H1 (cell line): ENCODE measurements around the gene SCN11A. TPM values are rescaled to one million over a fixed set of nuclear protein-coding genes. Genes with fewer than 3 reads are reported as not detected.

Source experiments
- CTCF ChIA-PET: fragments of 300-600 bp; sonication (Branson Sonifier 250); formaldehyde crosslinking; loops from one replicate; lab custom pipeline; 2021; ENCODE audit not compliant: partially characterized antibody; lab: Charles Lee
- POLR2A ChIA-PET: fragments of 300-600 bp; sonication (Branson Sonifier 250); formaldehyde crosslinking; loops from one replicate; lab custom pipeline; 2021; ENCODE audit warnings: inconsistent platforms; ENCODE audit not compliant: partially characterized antibody; lab: Charles Lee
- DNase-seq, 2 experiments: peaks; one replicate each; pipeline versions ENCODE4 v3.0.0 to v3.0.0-alpha.2; 2010 to 2022; ENCODE audit warnings: low spot score in 2 of 2, low read depth in 1 of 2, mixed read lengths in 1 of 2
- FAIRE-seq: peaks from 2 replicates; lab custom pipeline; 2011; peaks lifted over from hg19 to GRCh38; lab: Jason Lieb, UNC
- H2AFZ ChIP-seq: 2 replicates; pipeline ENCODE4 v1.8.1; 2012; ENCODE audit warnings: low read length, inconsistent platforms
- H2AK5ac ChIP-seq: 2 replicates; pipeline ENCODE4 v1.6.1; 2013; ENCODE audit warnings: low read depth, low read length
- H2BK120ac ChIP-seq: replicated peaks from 2 replicates; pipeline ENCODE3; 2013; ENCODE audit warnings: low read depth, low read length, inconsistent platforms
- H2BK12ac ChIP-seq: 2 replicates; pipeline ENCODE4 v1.6.1; 2013; ENCODE audit warnings: low read depth, low read length
- H2BK15ac ChIP-seq: 2 replicates; pipeline ENCODE4 v1.6.1; 2013; ENCODE audit warnings: low read length
- H2BK20ac ChIP-seq: 2 replicates; pipeline ENCODE4 v1.6.1; 2013; ENCODE audit warnings: low read length
- H2BK5ac ChIP-seq: 2 replicates; pipeline ENCODE4 v1.6.1; 2013; ENCODE audit warnings: low read depth, low read length
- H3K14ac ChIP-seq: 2 replicates; pipeline ENCODE4 v1.6.1; 2013; ENCODE audit warnings: inconsistent platforms; ENCODE audit not compliant: insufficient read length
- H3K18ac ChIP-seq: 2 replicates; pipeline ENCODE4 v1.6.1; 2013; ENCODE audit warnings: low read length; ENCODE audit errors: extremely low read depth
- H3K23ac ChIP-seq: 2 replicates; pipeline ENCODE4 v1.6.1; 2013; ENCODE audit warnings: inconsistent platforms; ENCODE audit not compliant: insufficient read length
- H3K23me2 ChIP-seq: 2 replicates; pipeline ENCODE4 v1.6.1; 2013; ENCODE audit warnings: low read depth, low read length
- H3K27ac ChIP-seq: 2 replicates; pipeline ENCODE4 v1.6.1; 2011; ENCODE audit warnings: low read depth, low read length, inconsistent platforms
- H3K27me3 ChIP-seq, 4 experiments: replicated peaks in 1 of 4; 1 replicate in 1 of 4; 2 replicates in 3 of 4; pipeline versions ENCODE4 v1.6.1 to v1.8.1; 2011 to 2013; ENCODE audit warnings: low read length in 3 of 4, mild to moderate bottlenecking in 3 of 4, inconsistent platforms in 2 of 4, mixed read lengths in 2 of 4, moderate library complexity in 1 of 4; ENCODE audit not compliant: control insufficient read depth in 3 of 4, insufficient read depth in 3 of 4; ENCODE audit errors: extremely low read depth in 1 of 4
- H3K36me3 ChIP-seq, 4 experiments: 2 replicates each; pipeline versions ENCODE4 v1.6.1 to v1.8.1; 2011 to 2013; ENCODE audit warnings: mild to moderate bottlenecking in 4 of 4, low read length in 3 of 4, moderate library complexity in 2 of 4, control low read depth in 1 of 4, inconsistent platforms in 1 of 4; ENCODE audit not compliant: insufficient read depth in 4 of 4, control insufficient read depth in 2 of 4
- H3K4ac ChIP-seq: replicated peaks from 2 replicates; pipeline ENCODE3; 2013; ENCODE audit warnings: low read length, low read depth, mixed read lengths, inconsistent platforms; ENCODE audit not compliant: insufficient read length
- H3K4me1 ChIP-seq, 4 experiments: replicated peaks in 1 of 4; 1 replicate in 1 of 4; 2 replicates in 3 of 4; pipeline versions ENCODE4 v1.6.1 to v1.8.1; 2011 to 2013; ENCODE audit warnings: low read length in 3 of 4, inconsistent platforms in 2 of 4, mixed read lengths in 1 of 4; ENCODE audit not compliant: insufficient read depth in 4 of 4, control insufficient read depth in 3 of 4
- H3K4me2 ChIP-seq, 2 experiments: 2 replicates each; pipeline versions ENCODE4 v1.6.1 to v1.8.1; 2011 to 2013; ENCODE audit warnings: low read depth in 2 of 2, low read length in 2 of 2, control low read depth in 1 of 2, inconsistent platforms in 1 of 2, mild to moderate bottlenecking in 1 of 2; ENCODE audit not compliant: insufficient read depth in 1 of 2
- H3K4me3 ChIP-seq, 4 experiments: fragments of 200-600, 300-600 bp in 1 of 4; sonication (generic), shearing (Covaris generic), sonication (Bioruptor Twin) in 1 of 4; 2 replicates each; pipeline versions ENCODE4 v1.5.1 to v1.8.1; 2011 to 2016; ENCODE audit warnings: low read length in 4 of 4, low read depth in 3 of 4, control low read depth in 2 of 4, inconsistent platforms in 2 of 4, mild to moderate bottlenecking in 2 of 4, mixed read lengths in 1 of 4, moderate library complexity in 1 of 4; ENCODE audit not compliant: insufficient read depth in 2 of 4; ENCODE audit errors: extremely low read depth in 1 of 4
- H3K56ac ChIP-seq: replicated peaks from 2 replicates; pipeline ENCODE3; 2013; ENCODE audit warnings: low read depth, mild to moderate bottlenecking, mixed read lengths, low read length, inconsistent platforms; ENCODE audit not compliant: insufficient read length
- H3K79me1 ChIP-seq: 2 replicates; pipeline ENCODE4 v1.6.1; 2013; ENCODE audit warnings: low read depth, low read length, control low read depth
- H3K79me2 ChIP-seq, 2 experiments: 2 replicates each; pipeline versions ENCODE4 v1.6.1 to v1.8.1; 2012 to 2013; ENCODE audit warnings: low read length in 2 of 2, mild to moderate bottlenecking in 2 of 2, inconsistent platforms in 1 of 2; ENCODE audit not compliant: insufficient read depth in 2 of 2, control insufficient read depth in 1 of 2
- H3K9ac ChIP-seq, 4 experiments: replicated peaks in 1 of 4; 1 replicate in 1 of 4; 2 replicates in 3 of 4; pipeline versions ENCODE4 v1.6.1 to v1.8.1; 2011 to 2013; ENCODE audit warnings: low read depth in 3 of 4, low read length in 3 of 4, control low read depth in 2 of 4, mild to moderate bottlenecking in 2 of 4, moderate library complexity in 2 of 4, inconsistent platforms in 1 of 4; ENCODE audit errors: extremely low read depth in 1 of 4
- H3K9me3 ChIP-seq, 2 experiments: 2 replicates each; pipeline versions ENCODE4 v1.6.1 to v1.8.1; 2012 to 2013; ENCODE audit warnings: mild to moderate bottlenecking in 2 of 2, moderate library complexity in 2 of 2, control low read depth in 1 of 2, inconsistent platforms in 1 of 2, low read depth in 1 of 2, low read length in 1 of 2, mixed read lengths in 1 of 2; ENCODE audit not compliant: insufficient read depth in 2 of 2
- H4K20me1 ChIP-seq, 2 experiments: replicated peaks in 1 of 2; 2 replicates each; pipeline versions ENCODE3 to v1.8.1; 2011 to 2013; ENCODE audit warnings: inconsistent platforms in 2 of 2, low read length in 2 of 2, mild to moderate bottlenecking in 1 of 2; ENCODE audit not compliant: insufficient read depth in 2 of 2, control insufficient read depth in 1 of 2
- H4K5ac ChIP-seq: 2 replicates; pipeline ENCODE4 v1.6.1; 2013; ENCODE audit warnings: low read length, low read depth, mixed read lengths, inconsistent platforms; ENCODE audit not compliant: insufficient read length
- H4K8ac ChIP-seq: 2 replicates; pipeline ENCODE4 v1.8.0; 2013; ENCODE audit warnings: mild to moderate bottlenecking, moderate library complexity, low read length, inconsistent platforms; ENCODE audit not compliant: insufficient read depth; ENCODE audit errors: extremely low read depth
- H4K91ac ChIP-seq: replicated peaks from 2 replicates; pipeline ENCODE3; 2013; ENCODE audit warnings: low read length, mixed read lengths, inconsistent platforms; ENCODE audit not compliant: insufficient read length
- ATF2 ChIP-seq: IDR thresholded peaks from 2 replicates; pipeline ENCODE4 v1.6.1; 2012; ENCODE audit warnings: low read length, inconsistent platforms
- ATF3 ChIP-seq: IDR thresholded peaks from 2 replicates; pipeline ENCODE4 v1.6.1; 2011; ENCODE audit warnings: low read depth, mild to moderate bottlenecking, low read length; ENCODE audit not compliant: insufficient read depth
- BCL11A ChIP-seq, 2 experiments: IDR thresholded peaks; one replicate each; pipeline ENCODE4 v1.6.1; 2011; ENCODE audit warnings: low read depth in 2 of 2, low read length in 2 of 2, mild to moderate bottlenecking in 2 of 2
- BRCA1 ChIP-seq: IDR thresholded peaks from 2 replicates; pipeline ENCODE4 v1.6.1; 2012; ENCODE audit warnings: low read depth, low read length, improper control_type of control experiment
- CHD2 ChIP-seq: IDR thresholded peaks from 2 replicates; pipeline ENCODE4 v1.6.1; 2012; ENCODE audit warnings: low read length, improper control_type of control experiment
- GABPA ChIP-seq: IDR thresholded peaks from 2 replicates; pipeline ENCODE4 v1.6.1; 2011; ENCODE audit warnings: mild to moderate bottlenecking, low read length, moderate library complexity, borderline replicate concordance; ENCODE audit not compliant: insufficient read depth
- HDAC6 ChIP-seq: IDR thresholded peaks from one replicate; pipeline ENCODE4 v1.7.1; 2012; ENCODE audit warnings: low read depth, mild to moderate bottlenecking, inconsistent platforms, low read length, moderate library complexity
- MAX ChIP-seq: IDR thresholded peaks from 2 replicates; pipeline ENCODE4 v1.6.1; 2012; ENCODE audit warnings: inconsistent platforms
- PHF8 ChIP-seq: fragments of 200-600 bp; sonication (generic); conservative IDR thresholded peaks from 2 replicates; pipeline ENCODE4 v1.7.1; 2012; ENCODE audit warnings: low read depth, mild to moderate bottlenecking, inconsistent platforms, low read length, moderate library complexity
- SUZ12 ChIP-seq: fragments of 200-600 bp; sonication (generic); IDR thresholded peaks from 2 replicates; pipeline ENCODE4 v1.6.1; 2012; ENCODE audit warnings: mild to moderate bottlenecking, inconsistent platforms, low read length, moderate library complexity, mixed read lengths
- TCF12 ChIP-seq: IDR thresholded peaks from 2 replicates; pipeline ENCODE4 v1.6.1; 2011; ENCODE audit warnings: low read depth, mild to moderate bottlenecking, low read length
- WGBS, 2 experiments: shearing (Covaris generic) in 1 of 2; methylation state at CpG; one replicate each; pipeline versions ENCODE4 v1.1.6 to v1.1.7; 2013 to 2015; ENCODE audit warnings: low lambda C conversion rate in 2 of 2, mixed read lengths in 2 of 2, inconsistent platforms in 1 of 2, low coverage in 1 of 2, missing lambda C conversion rate in 1 of 2; ENCODE audit not compliant: insufficient replicate concordance in 2 of 2, insufficient coverage in 1 of 2, insufficient read length in 1 of 2; ENCODE audit errors: extremely low coverage in 1 of 2, missing lambda C conversion rate in 1 of 2; 5-methylcytosine and 5-hydroxymethylcytosine counted together
- polyA plus RNA-seq, 7 experiments: library from polyadenylated mRNA; depleted of rRNA in 3 of 7; stranded (reverse) in 5 of 7; unstranded in 2 of 7; fragments of >200 nt in 5 of 7; fragments of 200-250 nt in 2 of 7; gene quantifications; 1 replicate in 5 of 7; 2 replicates in 1 of 7; 4 replicates in 1 of 7; pipeline versions ENCODE4 v1.2.1 to v1.2.3, GENCODE V29; 2011 to 2013; ENCODE audit warnings: missing spikeins in 2 of 7, mixed read lengths in 2 of 7
- total RNA-seq: library from RNA; stranded (reverse); fragmentation: NEBNext Ultra II Directional; extraction: Animal tissue kit (Norgen Biotek cat#: 25700); gene quantifications from 2 replicates; pipeline ENCODE4 v1.2.1, GENCODE V29; 2021

Gene SCN11A
- total and polyA plus RNA-seq, 2 of the 8 experiments (the other 6 are each of a cell fraction or from before 2014, with no cell fraction given), result 0.11 to 0.21 TPM

- no peak overlapping the region for H2AFZ ChIP-seq
- H4K8ac ChIP-seq, result no peak overlapping the region
- no peak overlapping the region; the same call in 1 of the 2 replicates for H2BK5ac ChIP-seq
- H3K4me3 ChIP-seq, result peak overlapping the region; percentile 66 to 88 (median 72)
- no peak overlapping the region for H2BK15ac ChIP-seq
- no peak overlapping the region for H4K91ac ChIP-seq
- H3K56ac ChIP-seq, result no peak overlapping the region
- H3K14ac ChIP-seq, result no peak overlapping the region
- no peak overlapping the region for H2BK20ac ChIP-seq
- peak overlapping the region in 3 of 4 experiments; percentile 80 to 97 (median 96); a peak in 6 of 7 replicates for H3K9ac ChIP-seq
- no peak overlapping the region for H2AK5ac ChIP-seq
- FAIRE-seq (no peak), DNase-seq (no peak)
- POLR2A ChIA-PET, result interaction anchor here (1.0 kb wide), 1 partner anchor 31 kb away, joined by 3 read pairs; no protein-coding TSS in a partner anchor
- H3K23me2 ChIP-seq, result peaks cover 6% of the 10 kb centered on the region; the same call in 1 of the 2 replicates
- H3K4me2 ChIP-seq, result peak overlapping the region; percentile 75 to 85
- H4K20me1 ChIP-seq, result peaks cover 0 to 2% of the 10 kb centered on the region in 2 experiments
- H3K4ac ChIP-seq, result no peak overlapping the region
- peaks cover 2% of the 10 kb centered on the region; the same call in 1 of the 2 replicates for H3K79me1 ChIP-seq
- no peak overlapping the region; the same call in 1 of the 2 replicates for H3K18ac ChIP-seq
- H3K27me3 ChIP-seq, result no peaks in the 10 kb centered on the region
- H3K23ac ChIP-seq, result no peak overlapping the region
- no peak overlapping the region for H2BK12ac ChIP-seq
- CTCF ChIA-PET, result no interaction called here
- H4K5ac ChIP-seq, result peak overlapping the region; percentile 90
- peak overlapping the region; percentile 98 for H3K27ac ChIP-seq
- WGBS, 2 experiments, result 3% methylated on average over 11 of the region's 11 CpGs; no CpG with 5 or more reads in 1 of the 2 experiments
- no peaks in the 10 kb centered on the region for H3K9me3 ChIP-seq
- peaks cover 0 to 6% (median 0%) of the 10 kb centered on the region in 4 experiments; a peak in 1 of 7 replicates for H3K4me1 ChIP-seq
- no peaks in the 10 kb centered on the region for H3K36me3 ChIP-seq
- no peak overlapping the region for H2BK120ac ChIP-seq
- H3K79me2 ChIP-seq, result peaks cover 3 to 50% of the 10 kb centered on the region in 2 experiments
- TF ChIP-seq BCL11A (IDR thresholded peaks at IDR 0.05; ENCODE audit: low read depth in 2 of 2, low read length in 2 of 2), result no peak
- TF ChIP-seq MAX, result no peak
- TF ChIP-seq SUZ12, result no peak
- no peak for TF ChIP-seq TCF12
- no peak for TF ChIP-seq CHD2
- TF ChIP-seq BRCA1, result no peak
- no peak for TF ChIP-seq GABPA
- no peak for TF ChIP-seq HDAC6
- TF ChIP-seq ATF3, result no peak
- TF ChIP-seq PHF8, result no peak
- TF ChIP-seq ATF2, result no peak
These were observed 839 bp upstream of the SCN11A start for GRCh38 chr3:39052583-39052982.
